Ecto neural progenitor cell (in vitro differentiated cells): ENCODE measurements around the gene EPDR1.
"Not testable (repeated sequence)": the region's sequence is repeated elsewhere in the genome, so short reads cannot be mapped to it uniquely, and the experiment has no call there.

Experiments used
- DNase-seq: peaks from one replicate; pipeline ENCODE4 v3.0.0-alpha.2; 2018; ENCODE audit warnings: low spot score

EPDR1 gene

DNA sequence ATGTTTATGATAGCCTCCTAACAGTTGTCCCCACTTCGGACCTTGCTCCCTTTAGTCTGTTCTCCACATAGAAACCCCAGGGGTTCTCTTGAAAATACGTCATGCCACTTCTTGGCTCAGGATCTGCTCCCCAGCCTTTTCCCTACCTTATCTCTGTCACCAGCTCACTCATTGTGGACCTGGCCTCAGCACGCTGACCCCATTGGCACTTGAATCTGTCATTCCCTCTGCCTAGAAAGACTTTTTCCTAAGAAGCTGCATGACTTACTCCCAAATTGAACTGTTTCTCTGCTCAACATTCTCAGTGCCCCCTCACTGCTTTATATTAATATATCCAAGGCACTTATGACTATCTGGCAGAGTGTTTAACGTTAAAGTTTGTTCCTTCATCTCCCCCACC is 8.4 kb downstream of the EPDR1 start:
- DNase-seq, result no peak

DNA sequence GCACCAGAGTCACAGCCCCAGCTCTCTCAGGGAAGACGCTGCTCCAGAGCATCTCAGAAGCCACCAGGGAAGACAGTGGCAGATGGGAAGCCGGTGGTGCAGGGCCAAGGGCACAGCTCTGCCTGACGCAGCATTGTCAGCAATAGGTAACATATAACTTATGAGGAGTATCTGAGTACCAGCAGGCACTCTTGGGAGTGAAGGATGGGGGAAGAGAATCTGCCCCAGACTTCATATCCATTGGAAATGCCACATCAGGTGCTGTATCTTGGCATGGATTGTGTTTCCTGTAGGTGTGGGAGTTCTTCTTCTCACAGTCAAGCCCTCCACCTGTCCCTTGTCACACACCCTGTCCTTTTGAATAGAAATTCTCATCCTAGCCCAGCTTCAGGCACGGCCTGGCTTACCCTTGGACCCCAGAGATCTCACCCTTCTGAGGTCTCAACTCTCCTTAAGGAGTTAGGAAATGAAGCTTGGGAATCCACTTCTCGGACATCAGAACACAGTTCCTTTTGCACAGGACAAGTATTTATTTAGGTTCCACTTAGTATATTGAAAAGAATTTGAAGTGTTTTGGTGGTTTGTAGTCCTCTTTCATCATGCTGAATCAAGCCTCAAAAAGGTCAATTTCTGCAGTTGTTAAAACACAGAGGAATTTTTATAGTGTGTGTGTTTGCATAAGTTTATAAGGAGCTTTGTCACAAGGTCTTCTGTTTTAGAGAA is 9.9 kb downstream of the EPDR1 start:
- DNase-seq, result no peak

DNA sequence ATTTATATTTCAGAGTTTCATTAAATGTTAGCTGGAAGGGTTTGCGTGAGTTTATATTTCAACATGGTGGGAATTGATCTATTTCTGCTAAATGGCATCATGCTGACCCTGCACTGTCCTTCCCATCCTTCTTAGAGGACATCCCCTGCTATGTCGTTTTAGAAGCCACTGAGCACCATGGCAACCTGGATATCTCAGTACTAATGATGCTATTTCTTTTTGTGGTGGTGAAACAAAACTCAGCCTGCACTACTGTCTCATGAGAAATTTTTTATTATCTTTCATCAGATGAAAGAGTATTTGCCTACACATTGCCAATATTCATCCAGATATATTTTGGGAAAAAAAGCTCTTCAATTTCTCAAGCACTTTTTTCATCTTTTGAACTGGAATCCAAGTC is 12.1 kb downstream of the EPDR1 start:
- DNase-seq, result no peak

DNA sequence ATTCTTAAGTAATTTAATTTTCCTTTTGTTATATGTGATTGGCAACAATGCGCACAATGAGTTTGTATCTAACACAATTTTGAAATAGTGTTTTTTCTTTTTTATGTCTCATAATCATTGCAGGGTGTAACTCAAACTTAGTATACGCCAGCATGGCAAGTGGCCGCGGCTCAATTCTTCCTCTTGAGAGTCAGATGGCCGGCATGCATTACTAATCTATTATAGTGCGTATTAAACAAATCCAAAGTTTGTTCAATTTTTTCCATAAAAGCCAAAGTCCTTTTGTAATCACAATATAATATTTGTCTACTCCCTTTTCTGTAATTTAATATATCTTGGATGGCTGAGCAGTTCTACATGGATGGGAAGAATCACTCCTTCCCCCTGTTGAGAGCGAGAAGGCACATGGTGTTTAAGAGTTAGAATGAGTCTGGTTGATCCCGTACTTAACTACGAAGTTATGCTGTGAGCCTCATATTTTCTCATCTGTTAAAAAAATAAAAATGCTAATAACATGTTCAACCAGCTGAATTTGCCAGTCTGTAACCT is 12.7 kb downstream of the EPDR1 start:
- no peak for DNase-seq

DNA sequence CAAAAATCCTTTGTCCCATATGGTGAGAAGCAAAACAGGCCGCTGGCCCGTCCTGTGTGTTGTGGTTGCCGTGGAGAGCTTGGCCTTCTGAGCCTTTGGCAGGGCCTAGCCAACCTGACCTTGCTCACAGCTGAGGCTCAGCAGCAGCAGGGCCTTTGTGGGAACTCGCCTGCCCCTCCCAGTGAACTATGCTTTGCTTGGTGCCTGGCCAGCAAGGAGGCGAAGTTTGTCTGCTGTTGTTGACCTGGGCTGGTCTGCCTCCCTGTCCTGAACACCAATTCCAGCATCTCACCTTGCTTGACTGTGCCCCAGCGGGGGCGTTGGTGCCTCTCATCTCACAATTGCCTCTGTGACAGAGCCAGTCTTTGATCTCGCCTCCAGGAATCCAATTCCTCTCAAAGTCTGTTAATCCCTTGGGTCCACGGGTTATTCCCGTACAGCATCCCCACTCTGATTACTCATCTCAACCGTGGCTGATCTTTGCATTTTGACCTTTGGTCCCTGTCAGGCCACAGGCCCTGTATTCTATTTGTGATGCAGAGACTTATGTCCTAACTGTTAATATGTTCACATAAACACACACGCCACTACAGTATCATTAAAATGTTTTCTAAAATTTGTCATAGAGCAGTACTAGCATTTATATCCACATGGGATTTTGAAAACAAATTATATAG is 22.6 kb downstream of the EPDR1 start:
- peak; percentile 56 for DNase-seq

DNA sequence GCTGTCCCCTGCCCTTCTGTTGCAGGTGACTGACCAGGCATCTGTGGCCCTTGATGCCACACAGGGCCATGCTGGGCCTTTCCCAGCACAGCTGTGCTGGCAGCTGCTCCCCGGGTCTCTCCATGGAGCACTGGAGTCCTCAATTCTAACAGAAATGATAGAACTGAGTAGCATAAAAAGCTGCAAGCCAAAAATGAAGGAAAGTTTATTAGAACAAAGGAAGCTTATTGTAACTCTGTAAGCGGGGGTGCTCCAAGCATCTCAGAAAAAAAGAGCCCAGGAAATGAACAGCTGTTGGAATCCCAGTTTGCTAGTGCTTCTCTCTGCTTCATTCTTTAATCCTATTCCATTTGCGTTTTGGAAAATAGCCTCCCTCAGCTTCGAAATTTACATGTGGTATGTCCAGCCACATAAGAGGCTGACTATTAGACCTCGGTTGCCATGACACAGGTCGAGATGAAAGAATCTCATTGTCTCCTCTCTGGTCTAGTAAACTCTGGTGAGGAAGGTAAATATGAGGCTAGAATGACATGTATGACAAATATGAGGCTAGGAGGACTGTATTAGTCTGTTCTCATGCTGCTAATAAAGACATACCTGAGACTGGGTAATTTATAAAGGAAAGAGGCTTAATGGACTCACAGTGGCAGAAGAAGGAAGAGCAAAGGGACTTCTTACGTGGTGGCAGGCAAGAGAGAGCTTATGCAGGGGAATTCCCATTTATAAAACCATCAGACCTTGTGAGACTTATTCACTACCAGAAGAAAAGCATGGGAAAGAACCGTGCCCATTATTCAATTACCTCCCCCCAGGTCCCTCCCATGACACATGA is 23.7 kb downstream of the EPDR1 start:
- DNase-seq, result no peak

DNA sequence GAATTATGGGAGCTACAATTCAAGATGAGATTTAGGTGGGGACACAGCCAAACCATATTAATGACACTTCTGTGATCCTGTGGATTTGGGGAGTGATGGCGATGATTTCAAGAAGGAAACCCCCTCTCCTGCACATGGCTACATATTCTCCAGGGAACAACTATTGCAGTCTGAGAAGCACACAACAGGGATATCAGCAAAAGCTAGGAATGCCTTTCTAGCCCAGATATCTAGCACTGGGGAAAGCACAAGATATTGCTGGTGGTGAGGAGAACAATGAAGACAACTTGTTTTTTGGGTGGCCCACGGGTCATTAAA is 24.3 kb downstream of the EPDR1 start:
- DNase-seq, result no peak

DNA sequence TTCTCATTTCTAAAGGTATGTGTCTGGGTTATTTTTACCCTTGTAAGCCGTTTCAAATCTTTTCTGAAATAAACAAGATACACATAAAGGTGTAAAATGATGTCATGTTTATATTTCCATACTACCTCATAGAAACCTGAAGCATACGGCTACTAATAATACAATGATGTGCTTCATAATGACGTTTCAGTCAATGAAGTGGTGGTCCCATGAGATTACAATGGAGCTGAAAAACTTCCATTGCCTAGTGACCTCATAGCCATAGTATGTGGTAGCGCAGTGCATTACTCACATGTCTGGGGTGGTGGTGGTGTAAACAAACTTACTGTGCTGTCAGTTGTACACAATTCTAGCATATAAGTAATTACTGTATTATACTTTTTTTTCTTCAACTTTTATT is 24.9 kb downstream of the EPDR1 start:
- no peak for DNase-seq

DNA sequence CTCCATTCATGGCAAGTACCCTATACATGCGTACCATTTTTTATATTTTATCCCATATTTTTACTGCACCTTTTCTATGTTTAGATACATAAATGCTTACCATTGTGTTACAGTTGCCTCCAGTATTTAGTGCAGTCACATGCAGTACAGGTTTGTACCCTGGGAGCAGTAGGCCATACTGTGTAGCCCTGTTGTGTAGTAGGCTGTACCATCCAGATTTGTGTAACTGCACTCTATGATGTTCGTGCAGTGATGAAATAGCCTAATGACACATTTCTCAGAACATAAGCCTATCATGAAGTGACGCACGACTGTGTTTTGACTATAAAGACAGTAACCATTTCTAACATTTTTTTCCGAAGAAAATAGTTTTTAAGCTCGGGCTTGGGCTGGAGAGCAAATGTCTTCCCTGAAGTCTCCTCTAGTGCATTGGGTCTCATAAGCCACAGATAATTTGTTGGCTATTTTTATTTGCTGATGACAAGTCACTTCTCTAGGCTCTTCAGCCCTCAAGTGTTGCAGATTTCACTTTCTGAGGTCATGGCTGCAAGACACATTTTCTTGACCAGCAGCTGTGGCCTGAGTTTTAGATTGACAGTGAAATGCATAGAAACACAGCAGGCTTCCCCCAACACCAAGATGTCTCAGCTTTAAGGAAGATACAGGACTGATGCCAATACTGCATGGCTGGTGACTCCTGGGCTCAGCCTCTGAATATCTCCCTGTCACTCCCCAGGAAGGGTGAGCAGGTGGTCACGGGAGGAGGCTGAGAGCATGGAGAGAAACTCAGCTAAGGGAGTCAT is 26.9 kb downstream of the EPDR1 start:
- no peak for DNase-seq

DNA sequence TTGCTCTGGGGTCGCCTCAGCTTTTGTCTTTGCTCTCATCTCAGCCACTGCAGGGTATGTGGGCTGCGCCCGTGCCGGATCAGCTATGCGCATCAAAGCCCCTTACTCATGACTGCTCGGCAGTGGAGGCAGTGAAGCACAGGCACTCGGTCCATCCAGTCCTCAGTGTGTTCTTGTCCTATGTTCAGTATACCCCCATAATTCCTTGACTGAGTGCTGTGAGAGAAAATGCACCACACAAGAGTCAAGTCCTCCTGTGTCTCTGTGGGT is 27.4 kb downstream of the EPDR1 start:
- no peak for DNase-seq

DNA sequence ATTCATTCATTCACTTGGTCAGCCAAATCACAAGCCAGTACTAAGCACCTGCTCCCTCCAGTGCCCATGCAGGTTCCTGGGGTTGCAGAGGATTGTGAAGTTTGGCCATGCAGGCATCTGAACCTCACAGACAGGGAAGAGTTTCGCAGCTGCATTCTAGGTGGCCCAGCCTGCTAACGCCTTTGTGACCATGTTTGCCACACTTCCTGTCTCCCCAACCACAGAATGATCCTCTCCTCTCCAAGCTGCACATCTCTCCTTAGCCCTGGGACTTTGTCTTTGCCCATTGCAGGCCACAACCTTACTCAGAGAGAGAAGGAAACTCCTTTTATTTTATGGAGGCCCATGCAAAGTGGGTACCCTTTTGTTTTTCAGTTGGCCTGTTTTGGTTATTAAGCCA is 31.8 kb downstream of the EPDR1 start:
- no peak for DNase-seq

DNA sequence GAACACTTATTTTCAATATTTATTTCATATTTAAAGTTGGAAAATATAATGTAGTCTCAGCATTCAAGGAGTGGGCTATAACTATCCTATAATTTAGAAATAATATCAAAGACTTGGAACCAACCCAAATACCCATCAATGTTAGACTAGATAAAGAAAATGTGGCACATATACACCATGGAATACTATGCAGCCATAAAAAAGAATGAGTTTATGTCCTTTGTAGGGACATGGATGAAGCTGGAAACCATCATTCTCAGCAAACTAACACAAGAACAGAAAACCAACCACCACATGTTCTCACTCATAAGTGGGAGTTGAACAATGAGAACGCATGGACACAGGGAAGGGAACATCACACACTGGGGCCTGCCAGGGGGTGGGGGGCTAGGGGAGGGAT is 33.8 kb downstream of the EPDR1 start:
- not testable (repeated sequence) for DNase-seq

DNA sequence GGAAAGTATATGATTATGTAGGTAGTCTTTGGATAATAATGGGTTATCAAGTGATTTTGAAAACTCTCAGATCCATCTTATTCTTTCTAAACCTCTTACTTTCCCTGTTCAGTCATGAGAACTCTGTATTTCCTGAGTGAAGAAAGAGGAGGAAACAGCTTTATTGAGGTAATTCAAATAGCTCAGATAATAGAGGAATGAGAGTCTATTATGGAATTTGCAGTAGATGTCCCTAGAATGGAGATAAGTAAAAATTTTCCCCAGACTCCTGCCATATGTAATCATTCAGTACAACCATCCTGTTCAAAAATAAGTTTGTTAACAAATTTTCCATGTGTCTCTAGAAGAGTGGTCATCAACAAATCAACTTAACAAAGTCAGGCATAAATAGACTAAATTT is 36.4 kb downstream of the EPDR1 start:
- DNase-seq, result no peak

DNA sequence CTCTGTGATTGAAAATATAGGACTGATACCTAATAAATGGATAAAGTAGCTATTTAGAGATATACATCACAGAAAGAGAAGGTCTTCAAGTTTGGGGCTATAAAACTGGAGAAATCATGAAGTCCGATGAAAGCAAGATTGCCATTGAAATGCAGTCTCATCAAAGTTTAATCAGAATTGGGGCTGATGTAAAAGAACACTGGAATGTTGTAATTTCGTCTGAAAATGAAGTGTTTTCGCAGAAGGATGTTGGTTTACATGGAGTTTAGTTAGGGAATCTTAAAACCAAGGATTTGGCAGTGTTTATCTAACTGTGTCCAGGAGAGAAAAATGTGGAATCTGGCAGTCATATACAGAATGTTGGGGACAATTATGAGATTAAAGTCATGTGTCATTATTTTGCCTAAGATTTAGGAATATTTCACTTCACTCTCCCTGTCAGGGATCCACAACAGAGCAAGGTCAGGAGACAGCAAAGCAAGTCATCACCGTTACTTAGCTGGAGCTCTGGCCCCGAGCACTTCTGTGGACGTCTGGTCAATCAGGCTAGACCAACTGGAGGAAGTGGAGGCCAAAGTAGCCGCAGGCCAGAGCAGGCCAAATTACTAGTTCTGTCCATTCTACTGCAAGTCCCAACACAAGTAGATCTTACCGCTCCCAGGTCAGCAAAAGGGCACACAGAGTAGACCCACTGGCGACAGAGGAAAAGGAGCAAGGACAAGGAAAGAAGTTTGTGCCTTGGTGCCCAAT is 37.0 kb downstream of the EPDR1 start:
- no peak for DNase-seq

DNA sequence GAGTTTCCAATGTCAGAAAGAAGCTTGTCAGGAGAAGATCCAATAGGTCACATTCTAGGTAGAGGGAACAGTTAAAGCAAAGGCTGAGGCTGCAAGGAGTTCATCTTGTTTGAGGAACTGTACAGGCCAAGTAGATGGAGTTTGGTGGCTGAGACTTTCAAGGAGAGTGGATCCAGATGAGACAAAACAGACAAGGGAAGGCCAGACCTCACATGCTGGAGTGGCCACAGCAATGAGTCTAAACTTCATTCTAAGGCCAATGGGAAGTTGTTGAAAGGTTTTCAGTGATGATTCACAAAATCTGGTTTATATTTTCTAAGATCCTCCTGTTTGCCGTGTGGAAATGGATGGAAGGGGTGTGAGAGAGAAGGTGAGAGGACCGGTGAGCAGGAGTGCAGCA is 40.0 kb downstream of the EPDR1 start:
- no peak for DNase-seq

DNA sequence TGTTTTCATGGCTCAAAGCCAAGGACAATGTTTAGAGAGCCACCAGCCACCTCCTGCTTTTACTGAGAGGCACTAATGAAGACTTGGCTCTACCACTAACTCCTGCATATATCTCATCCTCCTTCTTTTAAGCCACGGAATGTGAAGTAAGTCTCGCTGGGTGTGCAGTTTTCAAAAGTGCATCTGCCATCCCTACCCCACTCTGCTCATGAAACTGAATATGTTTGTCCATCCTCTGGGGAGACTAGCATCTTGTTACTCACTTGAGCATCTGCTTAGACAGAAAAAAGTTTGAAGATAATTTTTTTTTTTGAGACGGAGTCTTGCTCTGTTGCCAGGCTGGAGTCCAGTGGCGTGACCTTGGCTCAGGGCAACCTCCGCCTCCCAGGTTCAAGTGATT is 40.8 kb downstream of the EPDR1 start:
- no peak for DNase-seq

DNA sequence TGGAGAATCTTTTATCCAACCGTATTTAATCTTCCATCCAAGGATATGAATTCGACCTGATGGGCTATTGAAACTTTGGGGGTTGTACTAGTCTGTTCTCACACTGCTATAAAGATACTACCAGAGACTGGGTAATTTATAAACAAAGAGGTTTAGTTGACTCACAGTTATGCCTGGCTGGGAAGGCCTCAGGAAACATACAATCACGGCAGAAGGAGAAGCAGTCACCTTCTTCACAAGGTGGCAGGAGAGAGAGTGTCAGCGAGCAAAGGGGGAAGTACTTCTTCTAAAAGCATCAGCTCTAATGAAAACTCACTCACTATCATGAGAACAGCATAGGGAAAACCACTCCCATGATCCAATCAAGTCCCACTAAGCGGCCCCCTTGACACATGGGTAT is 43.8 kb downstream of the EPDR1 start:
- DNase-seq, result no peak

DNA sequence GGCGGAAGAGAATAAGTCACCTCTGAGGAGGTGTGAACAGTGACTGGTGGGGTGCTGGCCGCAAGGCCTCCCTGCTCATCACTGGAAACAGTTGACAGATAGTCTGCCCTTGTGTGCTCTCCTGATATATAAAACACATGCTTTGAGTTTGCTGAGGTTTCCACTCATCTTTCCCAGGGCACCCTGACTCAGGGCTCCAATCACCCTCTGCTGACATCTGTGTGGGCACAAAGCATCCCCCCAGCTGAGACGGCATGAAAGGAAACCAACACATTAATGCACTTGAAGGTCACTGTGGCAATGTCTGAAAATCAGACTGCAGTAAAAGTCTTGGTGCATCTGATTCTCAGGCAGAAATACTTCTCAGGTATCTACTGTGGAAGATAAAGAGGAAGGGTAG is 49.8 kb downstream of the EPDR1 start:
- DNase-seq, result no peak

DNA sequence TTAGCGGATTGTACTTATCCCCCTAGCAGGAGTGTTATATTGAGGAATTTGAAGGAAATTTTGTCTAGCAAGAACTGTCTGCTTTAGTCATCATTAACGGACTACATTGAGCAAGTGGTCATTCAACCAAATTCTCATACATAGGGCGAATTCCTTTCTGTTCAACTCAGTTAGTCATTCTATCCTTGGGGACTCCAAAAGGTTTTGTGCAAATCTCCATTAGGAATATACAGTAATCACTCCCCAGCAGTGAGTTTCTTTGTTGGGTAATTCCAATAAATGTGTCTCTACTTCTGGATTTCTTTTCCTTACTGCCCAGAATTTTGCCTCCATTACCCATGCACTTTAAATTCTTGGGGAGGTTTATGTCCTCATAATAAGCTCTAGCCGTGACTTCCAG is 51.1 kb downstream of the EPDR1 start:
- no peak for DNase-seq

DNA sequence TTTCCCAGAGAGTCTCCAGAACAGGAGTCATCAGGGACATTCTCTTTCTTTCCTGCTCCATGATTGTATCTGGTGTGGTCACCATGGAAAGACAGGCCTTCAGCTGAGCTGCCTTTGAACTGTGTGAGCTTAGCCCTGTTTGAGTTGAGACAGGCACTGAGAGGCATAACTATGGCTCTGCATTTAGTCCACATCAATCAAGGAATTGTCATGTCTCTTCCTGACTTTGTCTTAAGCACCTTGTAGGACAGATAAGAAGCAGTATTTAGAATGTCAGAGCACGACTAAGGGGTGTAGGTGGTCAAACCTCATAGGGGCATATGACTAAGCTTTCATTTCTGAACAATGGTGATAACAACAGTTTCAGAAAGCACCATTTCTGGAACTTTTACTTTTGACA is 53.5 kb downstream of the EPDR1 start:
- DNase-seq, result no peak

DNA sequence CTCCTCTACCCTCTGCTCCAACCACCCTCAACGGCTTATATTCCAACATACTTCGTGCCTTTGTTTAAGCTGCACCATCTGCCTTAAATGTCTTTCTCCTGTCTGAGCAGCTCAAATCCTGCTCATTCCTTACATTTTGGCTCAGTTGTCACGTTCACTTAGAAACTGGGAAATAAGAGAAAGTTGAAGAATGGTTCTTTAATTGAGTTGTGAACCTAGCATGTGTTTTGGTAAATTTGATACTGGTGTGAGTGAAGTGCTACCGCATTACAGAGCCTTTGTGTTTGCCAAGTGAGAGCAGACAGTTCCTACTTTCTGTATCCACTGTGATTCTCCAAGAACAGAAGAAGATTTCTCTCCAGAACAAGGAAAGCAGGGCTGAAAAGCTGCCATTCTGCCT is 54.3 kb downstream of the EPDR1 start:
- DNase-seq, result no peak

DNA sequence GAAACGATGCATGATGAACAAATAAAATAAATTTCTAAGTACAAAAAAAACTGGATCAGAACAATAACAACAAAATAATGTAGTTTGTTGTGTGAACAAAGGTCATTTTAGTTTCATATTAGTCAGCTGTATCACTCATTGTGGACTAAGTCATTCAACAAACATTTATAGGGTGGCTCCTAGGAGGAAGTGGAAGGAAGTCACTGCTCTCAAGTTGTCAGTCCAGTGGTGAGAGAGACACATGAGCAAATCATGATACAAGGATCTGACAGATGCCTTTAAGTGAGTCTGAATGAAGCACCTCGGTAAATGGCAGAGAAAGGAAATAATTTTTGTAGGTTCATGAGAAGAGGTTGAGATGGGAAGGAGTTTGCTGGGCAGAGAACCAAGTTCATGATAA is 56.8 kb downstream of the EPDR1 start:
- DNase-seq, result no peak
